ENCODE measurements around the gene EXOC1.

Gene EXOC1

DNA sequence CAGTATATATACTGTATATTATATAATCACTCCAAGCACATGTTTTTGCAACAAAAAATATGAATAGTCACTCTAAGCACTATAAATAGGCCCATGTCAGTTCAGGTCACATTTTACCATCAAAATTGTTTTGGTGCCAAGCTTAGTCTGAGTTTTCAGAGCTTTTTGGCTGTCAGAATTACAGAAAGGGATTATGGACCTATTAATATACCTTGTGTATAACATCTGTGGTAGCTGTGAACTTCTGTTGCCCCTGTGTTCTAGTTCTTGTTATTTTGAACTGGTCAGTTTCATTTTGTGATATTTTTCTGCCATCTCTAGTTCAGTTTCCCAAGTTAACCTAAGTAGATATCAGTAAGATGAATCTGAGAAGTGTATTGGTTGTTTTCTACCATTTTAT, 22.9 kb downstream of the EXOC1 start:
- H3K4me1 ChIP-seq (ENCODE audit: insufficient read depth, low read length, poor library complexity, severe bottlenecking): no peaks in the 10 kb centered on the region
- no peak for TF ChIP-seq EZH2phosphoT487 (IDR thresholded peaks at IDR 0.05; ENCODE audit: borderline replicate concordance)
- TF ChIP-seq, protein P1, sequence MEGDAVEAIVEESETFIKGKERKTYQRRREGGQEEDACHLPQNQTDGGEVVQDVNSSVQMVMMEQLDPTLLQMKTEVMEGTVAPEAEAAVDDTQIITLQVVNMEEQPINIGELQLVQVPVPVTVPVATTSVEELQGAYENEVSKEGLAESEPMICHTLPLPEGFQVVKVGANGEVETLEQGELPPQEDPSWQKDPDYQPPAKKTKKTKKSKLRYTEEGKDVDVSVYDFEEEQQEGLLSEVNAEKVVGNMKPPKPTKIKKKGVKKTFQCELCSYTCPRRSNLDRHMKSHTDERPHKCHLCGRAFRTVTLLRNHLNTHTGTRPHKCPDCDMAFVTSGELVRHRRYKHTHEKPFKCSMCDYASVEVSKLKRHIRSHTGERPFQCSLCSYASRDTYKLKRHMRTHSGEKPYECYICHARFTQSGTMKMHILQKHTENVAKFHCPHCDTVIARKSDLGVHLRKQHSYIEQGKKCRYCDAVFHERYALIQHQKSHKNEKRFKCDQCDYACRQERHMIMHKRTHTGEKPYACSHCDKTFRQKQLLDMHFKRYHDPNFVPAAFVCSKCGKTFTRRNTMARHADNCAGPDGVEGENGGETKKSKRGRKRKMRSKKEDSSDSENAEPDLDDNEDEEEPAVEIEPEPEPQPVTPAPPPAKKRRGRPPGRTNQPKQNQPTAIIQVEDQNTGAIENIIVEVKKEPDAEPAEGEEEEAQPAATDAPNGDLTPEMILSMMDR (conservative IDR thresholded peaks at IDR 0.05; ENCODE audit: low read length): no peak
- no peaks in the 10 kb centered on the region for H3K27me3 ChIP-seq (ENCODE audit: insufficient read depth, low read length, poor library complexity, severe bottlenecking)
- no peak overlapping the region for H2AFZ ChIP-seq (ENCODE audit: low read length)
- no peaks in the 10 kb centered on the region for H3K9me2 ChIP-seq (replicated peaks; ENCODE audit: low read depth, low read length)
- no peak overlapping the region for H3K4me3 ChIP-seq (ENCODE audit: low read length, poor library complexity, severe bottlenecking)
- H3K36me3 ChIP-seq (ENCODE audit: insufficient read depth, low read length): peaks cover 41% of the 10 kb centered on the region
- no peaks in the 10 kb centered on the region for H3F3A ChIP-seq (ENCODE audit: low read depth)
- H3K79me2 ChIP-seq (ENCODE audit: insufficient read depth, low read length): no peaks in the 10 kb centered on the region
- H4K20me1 ChIP-seq (ENCODE audit: insufficient read depth, low read length, poor library complexity, severe bottlenecking): no peaks in the 10 kb centered on the region
- no peak overlapping the region for H3K9ac ChIP-seq (ENCODE audit: low read depth, low read length, poor library complexity, severe bottlenecking)
- H3K4me2 ChIP-seq (ENCODE audit: low read depth, low read length, poor library complexity, severe bottlenecking): no peak overlapping the region
- no peaks in the 10 kb centered on the region for H3K9me3 ChIP-seq (ENCODE audit: insufficient read depth, low read depth, low read length)

DNA sequence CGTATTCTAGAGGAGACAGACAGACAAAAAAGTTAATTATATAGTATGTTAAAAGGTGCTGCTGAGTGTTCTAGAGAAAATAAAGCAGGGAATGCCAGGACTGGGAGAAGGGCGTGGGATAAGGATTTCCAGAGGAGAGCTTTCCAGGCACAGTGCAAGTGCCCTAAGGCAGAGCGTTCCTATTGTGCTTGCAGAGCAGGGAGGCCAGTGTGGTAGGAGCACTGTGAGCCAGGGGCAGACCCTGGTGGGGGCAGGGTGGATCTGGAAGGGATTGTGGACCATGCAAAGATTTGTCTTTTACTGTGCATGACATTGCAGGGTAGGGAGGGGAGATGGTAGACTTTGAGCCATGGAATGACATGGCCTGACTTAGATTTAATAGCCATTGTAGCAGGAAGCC, 25.8 kb downstream of the EXOC1 start:
- Histone ChIP-seq H3K9ac (ENCODE audit: low read depth, low read length, poor library complexity, severe bottlenecking) (no peak overlapping the region), H3K27me3 (ENCODE audit: insufficient read depth, low read length, poor library complexity, severe bottlenecking) (no peaks in the 10 kb centered on the region), H3K9me2 (replicated peaks; ENCODE audit: low read depth, low read length) (no peaks in the 10 kb centered on the region), H4K20me1 (ENCODE audit: insufficient read depth, low read length, poor library complexity, severe bottlenecking) (no peaks in the 10 kb centered on the region), H3F3A (ENCODE audit: low read depth) (no peaks in the 10 kb centered on the region), H3K36me3 (ENCODE audit: insufficient read depth, low read length) (peaks cover 36% of the 10 kb centered on the region; the same call in 1 of the 2 replicates), H3K4me1 (ENCODE audit: insufficient read depth, low read length, poor library complexity, severe bottlenecking) (no peaks in the 10 kb centered on the region), H3K79me2 (ENCODE audit: insufficient read depth, low read length) (no peaks in the 10 kb centered on the region), H3K9me3 (ENCODE audit: insufficient read depth, low read depth, low read length) (no peaks in the 10 kb centered on the region), H3K4me3 (ENCODE audit: low read length, poor library complexity, severe bottlenecking) (no peak overlapping the region), H3K4me2 (ENCODE audit: low read depth, low read length, poor library complexity, severe bottlenecking) (no peak overlapping the region), H2AFZ (ENCODE audit: low read length) (no peak overlapping the region)
- no peak for TF ChIP-seq EZH2phosphoT487 (IDR thresholded peaks at IDR 0.05; ENCODE audit: borderline replicate concordance)
- TF ChIP-seq, protein P1 (conservative IDR thresholded peaks at IDR 0.05; ENCODE audit: low read length): no peak

DNA sequence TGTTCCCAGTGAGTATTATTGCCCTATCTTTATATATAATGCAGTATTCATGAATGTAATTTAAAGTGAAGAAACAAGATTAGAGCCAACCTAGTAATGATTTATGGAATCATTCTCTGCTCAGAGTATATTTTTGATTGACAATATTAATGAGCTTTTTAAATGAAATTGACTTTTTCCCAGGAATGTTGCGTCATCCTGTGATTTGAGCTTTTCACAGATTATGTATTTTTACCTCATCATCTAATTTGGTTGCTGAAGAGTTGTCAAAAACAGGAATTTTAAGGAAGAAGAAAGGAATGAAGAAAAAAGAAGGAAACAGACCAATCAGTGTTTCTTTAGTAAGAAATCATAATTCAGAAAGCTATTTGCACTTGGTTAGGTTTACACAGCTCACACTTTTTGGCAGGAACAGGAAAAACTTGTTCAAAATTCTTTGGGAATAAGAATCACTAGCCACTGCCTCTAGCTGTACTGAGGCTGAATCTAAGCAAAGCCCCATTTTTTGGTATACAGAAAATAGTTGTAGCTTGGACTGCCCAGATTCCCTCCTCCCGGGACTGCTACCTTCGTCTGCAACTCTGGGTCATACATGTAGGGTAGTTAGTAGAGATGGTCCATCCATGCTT, 27.3 kb downstream of the EXOC1 start:
- Histone ChIP-seq H3K9me2 (replicated peaks; ENCODE audit: low read depth, low read length) (no peaks in the 10 kb centered on the region), H3F3A (ENCODE audit: low read depth) (no peaks in the 10 kb centered on the region), H4K20me1 (ENCODE audit: insufficient read depth, low read length, poor library complexity, severe bottlenecking) (no peaks in the 10 kb centered on the region), H3K36me3 (ENCODE audit: insufficient read depth, low read length) (peaks cover 41% of the 10 kb centered on the region; the same call in 1 of the 2 replicates), H3K27me3 (ENCODE audit: insufficient read depth, low read length, poor library complexity, severe bottlenecking) (no peaks in the 10 kb centered on the region), H3K79me2 (ENCODE audit: insufficient read depth, low read length) (no peaks in the 10 kb centered on the region), H3K4me3 (ENCODE audit: low read length, poor library complexity, severe bottlenecking) (no peak overlapping the region), H2AFZ (ENCODE audit: low read length) (no peak overlapping the region), H3K9me3 (ENCODE audit: insufficient read depth, low read depth, low read length) (no peaks in the 10 kb centered on the region), H3K4me2 (ENCODE audit: low read depth, low read length, poor library complexity, severe bottlenecking) (no peak overlapping the region), H3K9ac (ENCODE audit: low read depth, low read length, poor library complexity, severe bottlenecking) (no peak overlapping the region), H3K4me1 (ENCODE audit: insufficient read depth, low read length, poor library complexity, severe bottlenecking) (no peaks in the 10 kb centered on the region)
- no peak for TF ChIP-seq EZH2phosphoT487 (IDR thresholded peaks at IDR 0.05; ENCODE audit: borderline replicate concordance)
- TF ChIP-seq, protein P1 (conservative IDR thresholded peaks at IDR 0.05; ENCODE audit: low read length): no peak
